Measurements from ENCODE around the gene NR3C2.

- no peak for TF ChIP-seq ZFP30 (CRISPR knock-in tag; IDR thresholded peaks at IDR 0.05)
- TF ChIP-seq CREB5 (CRISPR knock-in tag; IDR thresholded peaks at IDR 0.05; ENCODE audit: low read depth) = no peak
- no peak for TF ChIP-seq RARB (CRISPR knock-in tag; IDR thresholded peaks at IDR 0.05)
- TF ChIP-seq ZFP3 (CRISPR knock-in tag; IDR thresholded peaks at IDR 0.05) = no peak
- no peak for TF ChIP-seq TSHZ2 (CRISPR knock-in tag; IDR thresholded peaks at IDR 0.05)
- TF ChIP-seq ZNF70 (CRISPR knock-in tag; IDR thresholded peaks at IDR 0.05) = no peak
- TF ChIP-seq OSR1 (CRISPR knock-in tag; IDR thresholded peaks at IDR 0.05) = no peak
- no peak for TF ChIP-seq CSDC2 (CRISPR knock-in tag; IDR thresholded peaks at IDR 0.05)
- TF ChIP-seq, protein P1, sequence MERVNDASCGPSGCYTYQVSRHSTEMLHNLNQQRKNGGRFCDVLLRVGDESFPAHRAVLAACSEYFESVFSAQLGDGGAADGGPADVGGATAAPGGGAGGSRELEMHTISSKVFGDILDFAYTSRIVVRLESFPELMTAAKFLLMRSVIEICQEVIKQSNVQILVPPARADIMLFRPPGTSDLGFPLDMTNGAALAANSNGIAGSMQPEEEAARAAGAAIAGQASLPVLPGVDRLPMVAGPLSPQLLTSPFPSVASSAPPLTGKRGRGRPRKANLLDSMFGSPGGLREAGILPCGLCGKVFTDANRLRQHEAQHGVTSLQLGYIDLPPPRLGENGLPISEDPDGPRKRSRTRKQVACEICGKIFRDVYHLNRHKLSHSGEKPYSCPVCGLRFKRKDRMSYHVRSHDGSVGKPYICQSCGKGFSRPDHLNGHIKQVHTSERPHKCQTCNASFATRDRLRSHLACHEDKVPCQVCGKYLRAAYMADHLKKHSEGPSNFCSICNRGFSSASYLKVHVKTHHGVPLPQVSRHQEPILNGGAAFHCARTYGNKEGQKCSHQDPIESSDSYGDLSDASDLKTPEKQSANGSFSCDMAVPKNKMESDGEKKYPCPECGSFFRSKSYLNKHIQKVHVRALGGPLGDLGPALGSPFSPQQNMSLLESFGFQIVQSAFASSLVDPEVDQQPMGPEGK (CRISPR knock-in tag; IDR thresholded peaks at IDR 0.05; ENCODE audit: borderline replicate concordance) = no peak
- no peak for TF ChIP-seq PPARA (CRISPR knock-in tag; IDR thresholded peaks at IDR 0.05; ENCODE audit: borderline replicate concordance)
- no peak for TF ChIP-seq ZC3H10 (CRISPR knock-in tag; IDR thresholded peaks at IDR 0.05)
- TF ChIP-seq GLIS3 (CRISPR knock-in tag; IDR thresholded peaks at IDR 0.05) = no peak
These were observed 368.9 kb downstream of the NR3C2 start for GRCh38 chr4:148073349-148073748.
